OCI-LY7 (cell line): ENCODE results near the gene CIAO1. TPM values are rescaled to one million over a fixed set of nuclear protein-coding genes. Genes with fewer than 3 reads are reported as not detected.

Source experiments
- BruUV-seq: library from RNA; stranded (reverse); fragments of 400-500 nt; replicated peaks from 2 replicates; lab custom pipeline; 2021; lab: Mats Ljungman, UMichigan
- CTCF ChIA-PET: fragments of 300-600 bp; sonication (Branson Sonifier 250); formaldehyde crosslinking; loops from one replicate; lab custom pipeline; 2022; ENCODE audit warnings: antibody characterized with exemption; ENCODE audit not compliant: unreplicated experiment; lab: Charles Lee
- POLR2A ChIA-PET: fragments of 300-600 bp; sonication (Branson Sonifier 250); formaldehyde crosslinking; loops from one replicate; lab custom pipeline; 2022; ENCODE audit warnings: antibody characterized with exemption; lab: Charles Lee
- DNase-seq: peaks from one replicate; pipeline ENCODE4 v3.0.0-alpha.2; 2015; ENCODE audit warnings: low spot score
- H2AFZ ChIP-seq: fragments of 200-600 bp; sonication (generic), shearing (Covaris generic); 2 replicates; pipeline ENCODE4 v1.6.1; 2014; ENCODE audit warnings: mild to moderate bottlenecking, antibody characterized with exemption, low read length, moderate library complexity
- H3K27ac ChIP-seq: fragments of 200-600 bp; sonication (generic); 2 replicates; pipeline ENCODE4 v1.5.1; 2014; ENCODE audit warnings: mixed run types, low read depth, mild to moderate bottlenecking, moderate library complexity, low read length, inconsistent platforms; ENCODE audit not compliant: poor library complexity, severe bottlenecking
- H3K36me3 ChIP-seq: fragments of 200-600 bp; sonication (generic); 2 replicates; pipeline ENCODE4 v1.6.1; 2014; ENCODE audit warnings: mild to moderate bottlenecking, antibody characterized with exemption, low read length, moderate library complexity, mixed read lengths; ENCODE audit not compliant: insufficient read depth
- H3K4me1 ChIP-seq: fragments of 200-600 bp; sonication (generic); 2 replicates; pipeline ENCODE4 v1.5.1; 2014; ENCODE audit warnings: mild to moderate bottlenecking, low read length; ENCODE audit not compliant: insufficient read depth, poor library complexity, severe bottlenecking
- H3K4me2 ChIP-seq: fragments of 200-600 bp; sonication (generic); 2 replicates; pipeline ENCODE4 v1.6.1; 2014; ENCODE audit warnings: mild to moderate bottlenecking, low read length
- H3K4me3 ChIP-seq: fragments of 200-600 bp; sonication (generic); 2 replicates; pipeline ENCODE4 v1.5.1; 2014; ENCODE audit warnings: mild to moderate bottlenecking, low read depth, low read length; ENCODE audit not compliant: poor library complexity, severe bottlenecking
- H3K79me2 ChIP-seq: fragments of 200-600 bp; sonication (generic); 2 replicates; pipeline ENCODE4 v1.6.1; 2016; ENCODE audit warnings: low read depth, mild to moderate bottlenecking, low read length, moderate library complexity, mixed read lengths; ENCODE audit not compliant: insufficient read depth
- H3K9me2 ChIP-seq: fragments of 200-600 bp; sonication (generic); 2 replicates; pipeline ENCODE4 v1.6.1; 2016; ENCODE audit warnings: mild to moderate bottlenecking, low read length, mixed read lengths; ENCODE audit not compliant: insufficient read depth
- H3K9me3 ChIP-seq: fragments of 200-600 bp; sonication (generic); 2 replicates; pipeline ENCODE4 v1.6.1; 2014; ENCODE audit warnings: mild to moderate bottlenecking, mixed run types, low read length, mixed read lengths
- H4K20me1 ChIP-seq: fragments of 200-600 bp; sonication (generic); 2 replicates; pipeline ENCODE4 v1.6.1; 2014; ENCODE audit warnings: mild to moderate bottlenecking, antibody characterized with exemption, low read length, moderate library complexity, mixed read lengths; ENCODE audit not compliant: insufficient read depth
- CTCF ChIP-seq: fragments of 200-600 bp; sonication (generic); conservative IDR thresholded peaks from 2 replicates; pipeline ENCODE4 v1.5.1; 2014; ENCODE audit warnings: mild to moderate bottlenecking, antibody characterized with exemption, low read length, moderate library complexity, mixed read lengths
- EZH2phosphoT487 ChIP-seq: fragments of 200-600 bp; sonication (generic); IDR thresholded peaks from 2 replicates; pipeline ENCODE4 v1.6.1; 2018; ENCODE audit warnings: low read depth, borderline replicate concordance, mild to moderate bottlenecking, mixed run types, antibody characterized with exemption, low read length, moderate library complexity, mixed read lengths
- intact Hi-C: fragments of 100-400 bp; cut with micrococcal nuclease; formaldehyde crosslinking; loops from one replicate; pipeline ENCODE4 v1.10.0; 2022; ENCODE audit not compliant: unreplicated experiment
- total RNA-seq, 2 experiments: library from RNA; depleted of rRNA in 1 of 2; stranded (reverse); fragments of >200 nt in 1 of 2; shearing (Covaris generic) in 1 of 2; gene quantifications; 2 replicates each; pipeline ENCODE4 v1.2.3, GENCODE V29; 2014 to 2022

The CIAO1 gene
- total RNA-seq, 2 experiments from 2014 or later, result 89.6 to 128 TPM

- ChIA-PET CTCF (no interaction called here), POLR2A (no interaction called here)
- Histone ChIP-seq H3K9me2 (no peaks in the 10 kb centered on the region), H3K9me3 (no peaks in the 10 kb centered on the region), H3K36me3 (peaks cover 99% of the 10 kb centered on the region), H3K79me2 (0 out of 2 replicates have a peak, but pooled peaks cover under 1% of the 10 kb centered on the region), H3K4me1 (no peaks in the 10 kb centered on the region), H4K20me1 (no peaks in the 10 kb centered on the region), H3K27ac (no peak overlapping the region), H3K4me3 (no peak overlapping the region), H2AFZ (no peak overlapping the region), H3K4me2 (no peak overlapping the region)
- DNase-seq, result no peak
- intact Hi-C loops, result no loop called here
- no TSS peak for BruUV-seq
- no peak for TF ChIP-seq CTCF
- no peak for TF ChIP-seq EZH2phosphoT487
Measured at GRCh38 chr2:96296925-96297324, 30.9 kb downstream of the CIAO1 start.

GRCh38 chr2:96301865-96302264 lies 35.8 kb downstream of the CIAO1 start:
- Histone ChIP-seq H3K27ac (no peak overlapping the region), H3K4me2 (no peak overlapping the region), H3K79me2 (peaks cover 36% of the 10 kb centered on the region), H2AFZ (no peak overlapping the region), H3K4me1 (peaks cover 21% of the 10 kb centered on the region), H4K20me1 (peaks cover 9% of the 10 kb centered on the region; the same call in 1 of the 2 replicates), H3K9me3 (no peaks in the 10 kb centered on the region), H3K9me2 (no peaks in the 10 kb centered on the region), H3K4me3 (no peak overlapping the region), H3K36me3 (peaks cover 81% of the 10 kb centered on the region)
- DNase-seq, result no peak
- ChIA-PET POLR2A (no interaction called here), CTCF (no interaction called here)
- no peak for TF ChIP-seq EZH2phosphoT487
- intact Hi-C loops, result no loop called here
- no TSS peak for BruUV-seq

- BruUV-seq, result no TSS peak
- no peak for DNase-seq
- POLR2A ChIA-PET, result interaction anchor here (1.4 to 3.4 kb wide), 4 partner anchors 11 to 31 kb away, joined by 4 to 31 read pairs (median 14); partner anchors contain the start of gene NCAPH
- intact Hi-C loops, result loop anchor here (1.0 kb wide), 3 partner anchors 18 to 38 kb away; partner anchors contain the start of gene CIAO1
- H3K79me2 ChIP-seq, result peaks cover 36% of the 10 kb centered on the region
- H3K4me3 ChIP-seq, result peak overlapping the region; percentile 95
- TF ChIP-seq EZH2phosphoT487, result no peak
- 0 out of 2 replicates have a peak, but pooled peaks have one; percentile 11 for TF ChIP-seq CTCF
- peaks cover 9% of the 10 kb centered on the region; the same call in 1 of the 2 replicates for H4K20me1 ChIP-seq
- H3K4me1 ChIP-seq, result peaks cover 28% of the 10 kb centered on the region
- peak overlapping the region; percentile 73 for H3K27ac ChIP-seq
- H2AFZ ChIP-seq, result peak overlapping the region; percentile 80; the same call in 1 of the 2 replicates
- H3K36me3 ChIP-seq, result peaks cover 53% of the 10 kb centered on the region
- H3K4me2 ChIP-seq, result peak overlapping the region; percentile 96
- CTCF ChIA-PET, result no interaction called here
- no peaks in the 10 kb centered on the region for H3K9me2 ChIP-seq
- no peaks in the 10 kb centered on the region for H3K9me3 ChIP-seq
Measured at GRCh38 chr2:96304606-96305005, 38.6 kb downstream of the CIAO1 start.
